GM19023 (cell line): ENCODE results near the gene XIAP.
"Not testable (repeated sequence)": the region's sequence is repeated elsewhere in the genome, so short reads cannot be mapped to it uniquely, and the experiment has no call there.

Experiments
- ATAC-seq: cut with Tn5 transposase; IDR thresholded peaks from one replicate; pipeline ENCODE4 v1.9.1; 2021; ENCODE audit warnings: mild to moderate bottlenecking, moderate library complexity; ENCODE audit not compliant: unreplicated experiment

The XIAP gene

GRCh38 chrX:123859846-123860838 lies at the start of gene XIAP:
XIAP (plus strand) TSS chrX:123860053; CDS start chrX:123885663, 25,610 bp downstream.
- ATAC-seq: peak; percentile 81

- ATAC-seq: no peak
These were observed 45.5 kb upstream of the XIAP start for GRCh38 chrX:123814343-123814742.

- ATAC-seq: not testable (repeated sequence)
These were observed 44.9 kb upstream of the XIAP start for GRCh38 chrX:123814934-123815394.

- no peak for ATAC-seq
These were observed 42.5 kb upstream of the XIAP start for GRCh38 chrX:123817288-123817894.

- no peak for ATAC-seq
These were observed 41.6 kb upstream of the XIAP start for GRCh38 chrX:123818243-123818642.

- no peak for ATAC-seq
These were observed 36.9 kb upstream of the XIAP start for GRCh38 chrX:123822965-123823364.

- no peak for ATAC-seq
These were observed 29.5 kb upstream of the XIAP start for GRCh38 chrX:123830309-123830708.

- ATAC-seq: peak; percentile 78
These were observed 26.5 kb upstream of the XIAP start for GRCh38 chrX:123833387-123833786.

- ATAC-seq: no peak
These were observed 25.7 kb upstream of the XIAP start for GRCh38 chrX:123834116-123834515.

- no peak for ATAC-seq
These were observed 24.0 kb upstream of the XIAP start for GRCh38 chrX:123835661-123836371.

- ATAC-seq: not testable (repeated sequence)
These were observed 14.7 kb upstream of the XIAP start for GRCh38 chrX:123845129-123845528.

- no peak for ATAC-seq
These were observed 13.2 kb upstream of the XIAP start for GRCh38 chrX:123846577-123847038.

- ATAC-seq: no peak
These were observed 12.8 kb upstream of the XIAP start for GRCh38 chrX:123847056-123847455.

GRCh38 chrX:123849096-123849495 lies 10.8 kb upstream of the XIAP start:
- ATAC-seq: no peak

- ATAC-seq: not testable (repeated sequence)
These were observed 9.9 kb upstream of the XIAP start for GRCh38 chrX:123849906-123850305.

GRCh38 chrX:123851079-123851478 lies 8.8 kb upstream of the XIAP start:
- no peak for ATAC-seq

GRCh38 chrX:123854329-123854728 lies 5.5 kb upstream of the XIAP start:
- no peak for ATAC-seq

- peak; percentile 6 for ATAC-seq
These were observed 426 bp upstream of the XIAP start for GRCh38 chrX:123859409-123859845.

- no peak for ATAC-seq
These were observed 1.1 kb downstream of the XIAP start for GRCh38 chrX:123860983-123861382.

GRCh38 chrX:123869488-123869887 lies 9.6 kb downstream of the XIAP start:
- ATAC-seq: no peak

GRCh38 chrX:123871309-123871708 lies 11.5 kb downstream of the XIAP start:
- ATAC-seq: no peak
